LNCaP clone FGC (cell line): ENCODE measurements around the gene RTF1.
"Not testable (repeated sequence)": the region's sequence is repeated elsewhere in the genome, so short reads cannot be mapped to it uniquely, and the experiment has no call there.

ENCODE experiments used
- DNase-seq: peaks from one replicate; pipeline ENCODE4 v3.0.0-alpha.2; 2011; ENCODE audit warnings: low read depth
- H3K4me3 ChIP-seq: 2 replicates; pipeline ENCODE4 v1.5.1; 2011; ENCODE audit warnings: mild to moderate bottlenecking, low read depth, low read length, control low read depth
- TF ChIP-seq, protein P1 (sequence below): IDR thresholded peaks from 2 replicates; pipeline ENCODE4 v1.5.1; 2012; ENCODE audit warnings: mild to moderate bottlenecking; ENCODE audit not compliant: control insufficient read depth, insufficient read depth; ENCODE audit errors: extremely low read depth

The RTF1 gene

GRCh38 chr15:41465822-41466421 is 49.0 kb downstream of the RTF1 start:
- TF ChIP-seq, protein P1, sequence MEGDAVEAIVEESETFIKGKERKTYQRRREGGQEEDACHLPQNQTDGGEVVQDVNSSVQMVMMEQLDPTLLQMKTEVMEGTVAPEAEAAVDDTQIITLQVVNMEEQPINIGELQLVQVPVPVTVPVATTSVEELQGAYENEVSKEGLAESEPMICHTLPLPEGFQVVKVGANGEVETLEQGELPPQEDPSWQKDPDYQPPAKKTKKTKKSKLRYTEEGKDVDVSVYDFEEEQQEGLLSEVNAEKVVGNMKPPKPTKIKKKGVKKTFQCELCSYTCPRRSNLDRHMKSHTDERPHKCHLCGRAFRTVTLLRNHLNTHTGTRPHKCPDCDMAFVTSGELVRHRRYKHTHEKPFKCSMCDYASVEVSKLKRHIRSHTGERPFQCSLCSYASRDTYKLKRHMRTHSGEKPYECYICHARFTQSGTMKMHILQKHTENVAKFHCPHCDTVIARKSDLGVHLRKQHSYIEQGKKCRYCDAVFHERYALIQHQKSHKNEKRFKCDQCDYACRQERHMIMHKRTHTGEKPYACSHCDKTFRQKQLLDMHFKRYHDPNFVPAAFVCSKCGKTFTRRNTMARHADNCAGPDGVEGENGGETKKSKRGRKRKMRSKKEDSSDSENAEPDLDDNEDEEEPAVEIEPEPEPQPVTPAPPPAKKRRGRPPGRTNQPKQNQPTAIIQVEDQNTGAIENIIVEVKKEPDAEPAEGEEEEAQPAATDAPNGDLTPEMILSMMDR = peak; percentile 92
- DNase-seq = peak; percentile 35
- H3K4me3 ChIP-seq = no peak overlapping the region

DNA sequence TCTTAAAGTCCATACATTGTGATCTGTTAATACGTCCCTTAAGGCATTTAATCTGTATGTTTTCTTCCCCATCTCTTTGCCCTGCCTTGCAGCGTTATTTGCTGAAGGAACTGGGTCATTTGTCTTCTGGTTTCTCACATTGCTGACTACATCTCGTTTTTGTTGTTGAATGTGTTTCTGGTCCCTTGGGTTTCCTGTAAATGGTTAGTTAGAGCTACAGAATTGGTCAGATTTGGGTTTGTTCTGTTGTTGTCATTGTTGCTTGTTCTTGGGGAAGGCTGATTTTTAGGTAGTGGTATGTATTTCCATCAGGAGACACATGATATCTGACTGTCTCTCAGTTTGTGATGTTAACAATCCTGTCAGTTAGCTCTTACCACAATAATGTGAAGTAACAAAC is 49.8 kb downstream of the RTF1 start:
- TF ChIP-seq, protein P1 = no peak
- no peak for DNase-seq
- no peak overlapping the region for H3K4me3 ChIP-seq

DNA sequence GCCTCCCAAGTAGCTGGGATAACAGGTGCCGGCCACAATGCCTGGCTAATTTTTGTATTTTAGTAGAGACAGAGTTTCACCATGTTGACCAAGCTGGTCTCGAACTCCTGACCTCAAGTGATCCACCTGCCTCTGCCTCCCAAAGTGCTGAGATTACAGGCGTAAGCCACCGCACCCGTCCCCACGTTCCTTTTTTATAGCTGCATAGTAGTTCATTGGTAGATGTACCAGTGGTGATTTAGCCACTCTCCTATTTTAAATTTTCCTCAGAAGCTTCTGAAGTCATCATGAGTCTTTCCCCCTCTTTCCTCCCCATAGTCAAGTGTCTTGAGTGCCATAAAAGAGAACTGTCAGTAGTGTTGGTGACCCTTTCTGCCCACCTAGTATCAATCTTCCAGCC is 52.7 kb downstream of the RTF1 start:
- not testable (repeated sequence) for DNase-seq, H3K4me3 ChIP-seq

DNA sequence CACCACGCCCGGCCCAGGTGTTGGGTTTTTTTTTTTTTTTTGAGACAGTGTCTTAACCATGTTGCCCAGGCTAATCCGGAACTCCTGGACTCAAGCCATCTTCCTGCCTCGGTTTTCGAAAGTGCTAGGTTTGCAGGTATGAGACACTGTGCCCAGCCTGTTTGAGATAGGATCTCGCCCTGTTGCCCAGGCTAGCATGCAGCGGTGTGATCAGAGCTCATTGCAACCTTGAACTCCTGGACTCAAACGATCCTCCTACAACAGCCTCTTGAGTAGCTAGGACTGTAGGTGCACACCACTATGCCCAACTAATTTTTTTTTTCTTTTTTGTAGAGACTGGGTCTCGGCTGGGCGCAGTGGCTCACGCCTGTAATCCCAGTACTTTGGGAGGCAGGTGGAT is 56.5 kb downstream of the RTF1 start:
- H3K4me3 ChIP-seq = no peak overlapping the region
- no peak for DNase-seq
- TF ChIP-seq, protein P1 = no peak

GRCh38 chr15:41474436-41474835 is 57.5 kb downstream of the RTF1 start:
- no peak overlapping the region for H3K4me3 ChIP-seq
- TF ChIP-seq, protein P1 = no peak
- DNase-seq = peak; percentile 13

- TF ChIP-seq, protein P1 = no peak
- no peak overlapping the region for H3K4me3 ChIP-seq
- DNase-seq = peak; percentile 86
These were observed 58.0 kb downstream of the RTF1 start for GRCh38 chr15:41474941-41475340.

DNA sequence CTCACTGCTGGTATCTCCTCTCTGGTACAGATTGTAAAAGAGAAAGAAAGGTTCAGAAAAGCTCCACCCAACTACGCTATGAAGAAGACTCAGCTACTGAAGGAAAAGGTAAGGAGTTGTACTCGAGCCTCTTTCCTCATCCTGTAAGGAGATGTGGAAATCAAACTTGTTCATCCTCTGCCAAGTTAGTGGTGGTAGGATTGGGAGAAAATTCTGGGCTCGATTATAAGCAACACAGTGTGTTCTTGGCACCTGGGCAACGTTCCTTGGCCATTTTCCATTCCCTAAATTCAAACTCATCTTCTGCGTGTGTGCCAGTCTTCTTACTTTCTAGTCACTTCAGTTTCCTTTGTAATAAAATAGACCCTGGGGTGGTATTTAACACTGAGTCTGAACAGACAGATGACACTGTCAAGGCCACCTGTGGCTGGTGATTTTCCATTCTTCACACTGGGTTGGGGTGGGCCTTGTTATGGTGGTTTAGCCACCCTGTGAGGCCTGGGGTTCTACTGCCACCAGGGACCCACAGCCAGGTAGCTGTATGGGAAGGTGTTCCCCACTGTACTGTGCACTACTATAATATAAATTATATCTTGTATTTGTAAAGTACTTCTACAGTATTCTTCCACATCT is 59.6 kb downstream of the RTF1 start:
- TF ChIP-seq, protein P1 = no peak
- H3K4me3 ChIP-seq = no peak overlapping the region
- peak; percentile 7 for DNase-seq
